CD4-positive, alpha-beta T cell treated with Interferon alpha-2 for 1 hour (primary cell): Measurements from ENCODE around the gene MORN2.

ENCODE experiments used
- DNase-seq, 2 donors: peaks; one replicate each; pipeline ENCODE4 v3.0.0-alpha.2; 2020 to 2022

Gene MORN2

DNA sequence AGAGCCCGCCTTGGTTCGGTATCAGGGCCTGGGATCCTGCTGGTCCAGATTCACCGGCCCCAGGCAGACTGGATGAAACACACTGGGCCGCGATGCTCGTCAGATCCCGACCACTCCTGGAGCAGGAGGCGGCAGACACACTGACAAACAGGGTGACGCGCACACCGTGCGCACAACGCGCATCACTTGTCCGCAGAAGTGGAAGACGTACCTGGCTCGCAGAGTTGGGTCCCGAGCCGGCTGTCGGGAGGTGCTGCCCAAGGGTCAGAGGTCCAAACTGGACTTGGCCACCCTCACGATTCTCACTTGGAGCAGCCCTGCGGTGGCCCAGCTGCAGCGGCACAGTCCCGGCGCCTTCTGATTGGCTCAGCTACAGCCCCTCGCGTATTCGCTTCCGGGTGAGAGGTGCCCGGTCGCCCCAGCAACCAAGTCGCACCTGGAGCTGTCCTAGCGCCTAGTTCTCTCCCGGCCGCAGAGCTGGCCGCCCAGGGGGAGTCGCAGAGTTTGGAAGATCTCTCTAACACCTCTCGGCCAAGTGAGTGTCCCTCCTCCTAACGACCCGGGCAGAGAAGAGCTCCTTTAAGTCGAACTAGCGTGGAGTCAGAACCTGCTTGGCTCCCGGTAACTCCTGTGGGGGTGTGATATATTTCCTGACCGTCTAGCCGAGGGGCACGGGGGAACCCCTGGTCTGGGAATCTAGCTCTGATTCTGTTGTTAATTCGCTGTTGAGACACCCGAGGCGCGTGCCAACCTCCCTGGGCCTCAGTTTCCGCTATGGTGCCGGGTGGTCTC, at the start of gene MORN2, which contains the start of gene DHX57:
Gene MORN2 (plus strand): TSS at position 401 of the 792 bp plus-strand sequence.
Gene DHX57 (minus strand): TSS at position 359 of the 792 bp plus-strand sequence. CDS start 7,529 bp downstream, outside the sequence.
- peak; percentile 80 to 82 for DNase-seq

DNA sequence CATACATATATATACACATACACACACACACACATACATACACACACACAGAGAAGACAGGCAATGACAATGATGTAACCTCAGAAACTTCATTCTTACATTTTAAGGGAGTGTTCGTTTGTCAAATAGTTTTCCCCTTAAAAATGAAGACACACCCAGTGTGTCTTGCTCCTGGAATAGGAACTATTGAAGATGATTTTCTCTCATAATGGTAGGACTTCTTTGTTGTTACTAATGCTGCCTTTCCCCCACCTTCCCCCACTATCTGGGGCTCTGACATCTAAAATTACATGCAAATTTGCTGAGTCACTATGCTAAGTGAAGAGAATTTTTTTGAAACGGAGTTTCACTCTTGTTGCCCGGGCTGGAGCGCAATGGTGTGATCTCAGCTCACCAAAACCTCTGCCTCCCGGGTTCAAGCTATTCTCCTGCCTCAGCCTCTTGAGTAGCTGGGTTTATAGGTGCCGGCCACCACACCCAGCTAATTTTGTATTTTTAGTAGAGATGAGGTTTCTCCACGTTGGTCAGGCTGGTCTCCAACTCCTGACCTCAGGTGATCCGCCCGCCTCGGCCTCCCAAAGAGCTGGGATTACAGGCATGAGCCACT, 48.1 kb upstream of the MORN2 start:
- peak in 1 of 2 donors; percentile 12 for DNase-seq

DNA sequence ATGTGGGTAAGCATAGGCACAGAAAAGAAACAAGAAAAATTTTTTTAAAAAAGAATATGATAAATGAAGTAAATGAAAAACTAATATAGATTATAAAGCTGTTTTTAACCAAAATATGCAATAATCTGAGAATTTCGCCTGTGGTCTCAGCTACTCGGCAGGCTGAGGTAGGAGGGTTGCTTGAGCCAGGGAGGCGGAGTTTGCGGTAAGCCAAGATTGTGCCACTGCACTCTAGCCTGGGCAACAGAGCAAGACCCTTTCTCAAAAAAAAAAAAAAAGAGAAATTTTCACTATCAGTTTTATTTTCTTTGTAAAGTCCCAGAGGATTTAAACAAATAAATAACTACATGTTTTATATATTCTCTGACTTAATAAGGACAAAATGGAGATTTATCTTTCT, 47.3 kb upstream of the MORN2 start:
- DNase-seq: no peak

DNA sequence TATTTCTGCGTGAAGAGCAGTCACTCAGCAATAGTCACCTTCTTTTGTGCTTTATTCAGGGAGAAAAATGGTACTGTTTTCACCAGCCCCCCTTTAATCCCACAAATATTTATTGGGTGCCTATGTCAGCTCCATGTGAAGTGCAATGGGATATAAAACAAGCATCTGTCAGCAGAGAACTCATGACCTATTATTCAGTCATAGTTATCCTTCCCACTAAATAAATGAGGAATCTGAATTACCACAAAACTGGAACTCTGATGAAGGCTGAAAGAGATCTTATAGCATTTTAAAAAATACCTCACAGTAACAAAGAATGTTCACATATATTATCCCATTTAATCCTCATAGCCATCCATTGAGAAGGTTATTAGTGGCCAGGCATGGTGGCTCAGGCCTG, 45.8 kb upstream of the MORN2 start:
- DNase-seq: no peak

DNA sequence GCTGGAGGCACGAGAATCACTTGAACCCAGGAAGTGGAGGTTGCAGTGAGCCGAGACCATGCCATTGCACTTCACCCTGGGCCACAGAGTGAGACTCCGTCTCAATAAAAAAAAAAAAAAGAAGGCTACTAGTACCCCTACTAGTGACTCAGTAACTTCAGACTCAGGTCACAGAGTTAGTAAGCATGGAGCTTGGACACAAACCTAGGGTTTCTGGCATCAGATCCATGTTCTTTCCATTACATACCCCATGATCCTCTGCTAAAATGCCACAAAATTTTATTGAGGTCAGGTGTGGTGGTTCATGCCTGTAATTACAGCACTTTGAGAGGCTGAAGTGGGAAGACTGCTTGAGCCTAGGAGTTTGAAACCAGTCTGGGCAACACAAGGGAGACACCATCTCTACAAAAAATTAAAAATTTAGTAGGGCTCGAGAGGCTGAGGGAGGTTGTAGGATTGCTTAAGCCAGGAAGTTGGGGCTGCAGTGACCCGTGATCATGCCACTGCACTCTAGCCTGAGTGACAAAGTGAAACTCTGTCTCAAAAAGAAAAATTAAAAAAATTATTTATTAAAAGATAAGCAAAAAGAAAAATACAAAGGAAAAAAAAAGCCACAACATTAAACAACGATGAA, 45.1 kb upstream of the MORN2 start:
- no peak for DNase-seq

DNA sequence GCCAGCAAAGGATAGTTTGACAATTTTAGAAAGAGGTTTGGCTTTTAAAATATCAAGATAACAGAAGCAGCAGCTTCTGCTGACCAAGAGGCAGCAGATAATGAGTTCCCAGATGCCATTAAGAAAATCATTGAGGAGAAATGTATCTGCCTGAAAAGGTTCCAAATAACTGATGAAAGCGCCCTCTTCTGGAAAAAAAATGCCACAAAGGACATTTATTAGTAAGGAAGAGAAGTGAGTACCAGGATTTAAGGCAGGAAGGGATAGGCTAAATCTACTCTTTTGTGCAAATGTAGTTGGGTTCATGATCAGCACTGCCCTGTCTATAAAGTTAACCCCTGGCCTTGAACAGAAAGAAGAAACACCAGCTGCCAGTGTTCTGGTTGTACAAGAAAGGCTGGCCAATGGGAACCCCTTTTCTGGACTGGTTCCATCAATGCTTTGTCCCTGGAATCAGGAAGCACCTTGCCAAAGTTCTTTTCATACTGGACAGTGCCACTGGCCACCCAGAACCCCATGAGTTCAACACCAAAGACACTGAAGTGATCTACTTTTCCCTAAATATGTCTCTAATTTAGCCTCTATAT, 40.7 kb upstream of the MORN2 start:
- DNase-seq: peak in 1 of 2 donors; percentile 38

DNA sequence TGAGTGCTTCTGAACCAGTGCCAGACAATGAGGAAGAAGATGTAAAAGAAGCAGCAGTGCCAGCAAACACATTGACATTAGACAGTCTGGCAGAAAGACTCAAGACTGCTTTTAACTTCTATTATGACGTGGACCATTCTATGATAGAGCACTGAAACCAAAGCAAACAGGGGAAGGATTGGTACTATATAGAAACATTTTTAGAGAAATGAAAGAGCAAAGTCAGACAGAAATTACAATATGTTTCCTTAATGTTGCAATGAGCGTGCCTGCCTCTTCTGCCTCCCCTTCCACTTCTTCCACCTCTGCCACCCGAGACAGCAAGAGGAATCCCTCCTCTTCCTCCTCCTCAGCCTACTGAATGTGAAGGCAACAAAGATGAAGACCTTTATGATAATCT, 39.8 kb upstream of the MORN2 start:
- DNase-seq: peak; percentile 5 to 16

DNA sequence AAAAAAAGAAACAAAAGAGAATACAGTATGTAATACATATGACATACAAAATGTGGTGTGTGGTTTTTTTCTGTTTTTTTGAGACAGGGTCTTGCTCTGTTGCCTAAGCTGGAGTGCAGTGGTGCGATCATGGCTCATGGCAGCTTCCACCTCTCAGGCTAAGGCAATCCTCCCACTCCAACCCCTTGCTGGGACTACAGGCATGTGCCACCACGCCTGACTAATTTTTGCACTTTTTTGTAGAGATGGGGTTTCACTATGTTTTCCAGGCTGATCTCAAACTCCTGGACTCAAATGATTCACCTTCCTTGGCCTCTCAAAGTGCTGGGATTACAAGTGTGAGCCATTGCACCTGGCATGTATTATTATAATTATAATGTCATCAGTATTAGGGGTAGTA, 39.0 kb upstream of the MORN2 start:
- DNase-seq: no peak

DNA sequence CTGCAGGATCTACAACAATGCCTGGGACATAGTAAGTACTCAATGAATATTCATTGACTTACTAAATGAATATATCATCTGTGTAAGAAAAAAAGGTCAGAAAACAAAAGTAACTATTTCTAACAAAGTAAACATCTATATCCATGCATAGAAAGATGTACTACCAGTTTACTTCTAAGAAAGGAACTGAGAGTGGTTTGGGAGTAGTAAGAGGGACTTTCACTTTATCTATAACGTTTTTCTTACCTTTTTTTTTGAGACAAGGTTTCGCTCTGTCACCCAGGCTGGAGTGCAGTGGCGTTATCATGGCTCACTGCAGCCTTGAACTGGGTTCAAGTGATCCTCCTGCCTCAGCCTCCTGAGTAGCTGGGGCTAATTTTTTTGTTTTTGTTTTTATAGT, 25.7 kb upstream of the MORN2 start:
- DNase-seq: no peak

DNA sequence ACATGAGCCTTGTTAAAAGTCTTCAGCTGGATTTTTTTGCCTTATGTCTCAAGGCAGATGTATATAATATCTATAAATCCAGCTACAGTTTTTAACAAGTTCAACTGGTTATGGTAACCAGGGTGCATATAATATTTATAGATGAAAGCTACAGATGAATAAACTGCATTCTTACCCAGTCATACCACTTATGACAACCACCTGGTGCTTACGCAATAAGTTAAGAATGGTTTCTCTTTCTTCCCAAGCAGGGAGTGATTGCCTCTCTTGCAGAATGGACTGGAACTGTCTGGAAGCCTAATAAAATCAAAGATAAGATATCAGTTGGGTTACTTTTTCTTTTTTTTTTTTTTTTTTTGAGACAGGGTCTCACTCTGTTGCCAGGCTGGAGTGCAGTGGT, 19.6 kb upstream of the MORN2 start:
- DNase-seq: no peak

DNA sequence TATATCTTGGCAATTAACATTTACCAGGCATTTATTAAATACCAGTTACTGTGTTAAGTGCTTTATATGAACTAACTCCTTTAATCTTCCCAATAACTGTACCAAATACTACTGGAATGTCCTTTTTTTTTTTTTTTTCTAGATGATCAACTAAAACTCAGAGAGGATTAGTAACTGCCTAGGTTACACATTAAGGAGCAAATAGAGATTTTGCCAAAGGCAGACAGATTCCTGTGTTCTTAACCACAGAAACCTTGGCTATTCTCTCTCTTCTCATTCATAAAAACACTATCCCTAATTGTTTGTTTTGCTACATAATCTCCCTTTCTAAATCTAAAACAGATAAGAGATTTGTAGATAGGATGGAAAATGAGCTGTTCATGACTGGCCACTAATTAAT, 13.3 kb upstream of the MORN2 start:
- no peak for DNase-seq

DNA sequence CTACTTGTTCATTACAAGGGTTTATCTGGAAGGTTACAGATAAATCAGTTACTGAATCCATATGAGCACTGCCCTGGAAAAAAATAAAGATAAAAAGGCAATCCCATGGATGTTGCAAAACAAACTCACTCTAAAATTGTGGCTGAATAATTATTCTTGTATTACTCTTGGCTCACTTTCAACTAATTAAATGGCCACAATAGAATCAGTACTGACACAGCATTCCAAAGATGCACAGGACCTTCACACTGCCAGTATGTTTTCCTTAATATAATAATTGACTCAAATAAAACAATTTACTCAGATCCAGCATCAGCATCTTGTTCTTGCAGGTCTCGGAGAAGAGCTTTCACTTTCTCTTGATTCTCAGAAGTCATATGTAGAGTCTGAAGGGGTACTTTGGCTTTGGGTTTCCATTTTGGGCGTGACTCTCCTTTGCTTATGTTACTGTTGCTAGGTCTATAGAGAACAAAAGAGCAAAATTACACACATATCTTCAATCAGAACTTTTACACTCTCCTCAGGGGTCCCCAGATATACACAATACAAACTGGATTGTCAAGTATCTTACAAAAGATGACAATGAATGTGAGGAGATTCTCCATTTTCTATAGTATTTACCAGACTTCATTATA, 12.6 kb upstream of the MORN2 start:
- peak in 1 of 2 donors; percentile 33 for DNase-seq

DNA sequence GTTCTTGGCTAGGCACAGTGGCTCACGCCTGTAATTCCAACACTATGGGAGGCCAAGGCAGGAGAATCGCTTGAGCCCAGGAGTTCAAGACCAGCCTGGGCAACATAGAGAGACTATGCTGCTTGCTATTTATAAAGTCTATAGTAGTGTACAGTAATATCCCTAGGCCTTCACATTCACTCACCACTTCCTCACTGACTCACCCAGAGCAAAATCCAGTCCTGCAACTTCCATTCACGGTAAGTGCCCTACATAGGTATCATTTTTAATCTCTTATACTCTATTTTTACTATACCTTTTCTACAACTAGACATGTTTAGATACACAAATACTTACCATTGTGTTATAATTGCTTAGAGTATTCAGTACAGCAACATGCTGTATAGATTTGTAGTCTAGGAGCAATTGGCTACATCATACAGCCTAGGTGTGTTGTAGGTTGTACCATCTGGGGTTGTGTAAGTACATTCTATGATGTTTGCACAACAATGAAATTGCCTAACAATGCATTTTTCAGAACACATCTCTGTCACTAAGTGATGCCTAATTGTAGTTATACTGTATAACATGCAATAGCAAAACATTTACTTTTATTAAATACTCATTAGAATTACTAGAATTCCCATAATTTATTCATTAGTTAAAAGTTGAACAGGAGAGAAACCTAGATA, 8.9 kb upstream of the MORN2 start:
- DNase-seq: no peak

DNA sequence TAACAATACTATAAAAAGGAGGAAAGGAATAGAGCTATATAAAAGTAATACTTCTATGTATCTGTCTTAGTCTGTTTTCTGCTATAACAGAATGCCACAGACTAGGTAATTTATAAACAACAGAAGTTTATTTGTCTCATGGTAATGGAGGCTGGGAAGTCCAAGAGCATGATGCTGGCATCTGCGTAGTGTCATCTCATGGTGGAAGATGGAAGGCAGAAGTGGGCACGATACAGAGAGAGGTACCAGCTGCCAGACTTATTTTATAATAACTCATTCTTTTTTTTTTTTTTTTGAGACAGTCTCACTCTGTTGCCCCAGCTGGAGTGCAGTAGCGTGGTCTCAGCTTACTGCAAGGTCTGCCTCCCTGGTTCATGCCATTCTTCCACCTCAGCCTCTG, 4.3 kb upstream of the MORN2 start:
- no peak for DNase-seq

DNA sequence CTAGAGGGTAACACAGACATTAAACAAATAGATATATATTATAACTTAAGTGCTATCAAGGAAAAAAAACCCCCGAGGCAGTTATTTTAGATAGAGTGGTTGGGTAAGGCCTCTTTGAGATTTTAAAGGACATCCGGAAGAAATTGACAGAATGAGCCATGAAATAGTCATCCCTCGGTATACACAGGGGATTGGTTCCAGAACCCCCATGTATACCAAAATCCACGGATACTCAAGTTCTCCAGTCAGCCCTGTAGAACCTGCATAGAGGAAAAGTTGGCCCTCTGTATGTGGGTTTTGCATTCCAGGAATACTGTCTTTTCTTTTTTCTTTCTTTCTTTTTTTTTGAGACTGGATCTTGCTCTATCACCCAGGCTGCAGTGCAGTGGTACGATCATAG, 2.0 kb upstream of the MORN2 start:
- DNase-seq: no peak

DNA sequence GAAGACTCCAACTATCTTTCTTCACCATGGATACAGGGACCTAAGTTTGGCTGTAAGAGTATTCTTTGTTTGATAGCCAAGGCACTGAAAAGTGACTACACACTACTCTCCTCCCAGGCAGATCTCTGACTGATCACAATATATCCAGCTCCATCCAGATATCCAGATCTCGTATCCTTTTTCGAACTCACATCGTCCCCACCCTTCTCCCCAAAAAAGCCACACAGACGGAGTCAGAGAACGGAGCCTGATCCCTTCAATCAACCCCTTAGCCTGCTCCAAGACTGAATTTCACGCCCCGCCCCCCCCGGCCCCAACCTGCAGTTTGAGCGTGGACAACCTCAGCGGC, 575 bp upstream of the MORN2 start:
- DNase-seq: no peak

DNA sequence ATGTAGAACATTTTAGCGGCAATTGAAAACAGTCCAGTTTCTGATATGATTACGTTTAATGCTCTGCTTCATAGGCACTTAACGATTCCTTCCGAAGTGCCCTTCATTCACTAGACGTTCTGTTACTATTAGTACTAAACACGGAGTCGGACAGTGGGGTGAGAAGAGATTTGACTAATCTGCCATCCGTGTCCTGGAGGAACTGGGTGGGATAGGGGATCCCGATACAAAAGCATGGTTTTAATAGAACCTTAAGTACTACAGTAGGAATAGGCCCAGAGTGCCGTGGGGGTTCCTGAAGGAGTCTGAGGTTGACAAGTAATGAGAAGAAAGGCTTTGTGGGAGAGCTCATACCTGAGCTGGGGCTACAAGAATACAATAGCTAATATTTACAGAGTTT, 631 bp downstream of the MORN2 start:
- no peak for DNase-seq

DNA sequence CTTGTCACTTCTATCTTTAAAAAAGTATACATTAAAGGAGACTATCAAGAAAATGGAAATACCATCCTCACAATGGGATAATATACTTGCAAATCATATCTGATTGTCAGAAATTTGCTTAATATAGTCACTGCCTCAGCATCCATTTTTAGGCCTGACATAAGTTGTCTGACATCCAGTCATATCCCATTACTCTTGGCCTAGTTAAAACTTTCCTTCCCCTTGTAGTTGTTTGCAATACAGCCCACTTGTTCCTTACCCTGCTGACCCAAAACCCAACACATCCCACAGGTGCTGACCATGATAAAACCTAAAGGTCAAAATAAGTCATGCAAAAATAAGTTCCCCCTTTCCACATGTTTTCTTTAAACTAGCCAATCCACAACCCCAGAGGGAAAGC, 10.3 kb downstream of the MORN2 start:
- DNase-seq: no peak

DNA sequence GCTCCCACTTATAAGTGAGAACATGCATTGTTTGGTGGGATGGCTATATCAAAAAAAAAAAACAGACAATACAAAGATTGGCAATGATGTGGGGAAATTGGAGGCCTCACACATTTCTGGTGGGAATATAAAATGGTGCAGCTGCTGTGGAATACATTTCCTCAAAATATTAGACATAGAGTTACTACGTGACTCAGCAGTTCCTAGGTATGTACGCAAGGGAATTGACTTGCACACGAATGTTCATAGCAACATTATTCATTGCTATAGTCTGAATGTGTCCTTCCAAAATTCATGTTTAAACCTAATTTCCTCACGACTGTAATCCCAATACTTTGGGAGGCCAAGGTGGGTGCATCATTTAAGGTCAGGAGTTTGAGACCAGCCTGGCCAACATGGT, 11.6 kb downstream of the MORN2 start:
- no peak for DNase-seq

DNA sequence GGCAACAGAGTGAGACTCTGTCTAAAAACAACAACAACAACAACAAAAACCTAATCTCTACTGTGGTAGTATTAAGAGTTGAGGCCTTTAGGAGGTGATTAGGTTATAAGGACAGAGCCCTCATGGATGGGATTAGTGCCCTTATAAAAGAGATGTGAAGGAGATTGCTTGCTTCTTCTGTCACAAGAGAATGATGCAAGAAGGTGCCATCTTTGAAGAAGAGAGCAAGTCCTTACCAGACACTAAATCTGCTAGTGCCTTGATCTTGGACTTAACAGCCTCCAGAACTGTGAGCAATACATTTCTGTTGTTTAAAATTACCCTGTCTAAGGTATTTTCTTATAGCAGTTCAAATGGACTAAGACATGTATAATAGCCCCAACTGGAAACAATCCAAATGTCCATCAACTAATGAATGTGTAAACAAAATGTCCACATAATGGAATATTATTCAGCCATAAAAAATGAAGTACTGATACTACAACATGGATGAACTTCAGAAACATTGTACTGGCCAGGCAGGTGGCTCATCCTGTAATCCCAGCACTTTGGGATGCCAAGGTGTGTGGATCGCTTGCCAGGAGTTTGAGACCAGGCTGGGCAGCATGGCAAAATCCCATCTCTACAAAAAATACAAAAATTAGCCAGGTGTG, 12.3 kb downstream of the MORN2 start:
- no peak for DNase-seq

DNA sequence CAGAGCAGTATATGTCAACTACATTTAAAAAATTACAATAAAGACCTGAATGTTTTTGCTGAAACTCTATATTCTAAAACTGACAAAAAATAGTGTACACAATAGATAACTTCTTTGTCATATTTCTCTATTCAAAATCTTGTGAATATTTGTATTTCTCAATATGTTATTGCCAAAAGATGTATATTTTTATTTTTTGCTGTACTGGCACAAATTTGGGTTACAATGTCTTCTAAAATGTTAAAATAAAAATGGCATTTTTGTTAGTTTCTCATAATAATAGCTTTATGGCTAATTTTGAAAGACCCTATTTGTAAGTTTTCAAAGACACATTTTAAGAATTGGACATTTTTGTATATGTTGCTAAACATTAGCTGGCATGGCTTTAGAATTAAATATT, 13.3 kb downstream of the MORN2 start:
- DNase-seq: no peak

DNA sequence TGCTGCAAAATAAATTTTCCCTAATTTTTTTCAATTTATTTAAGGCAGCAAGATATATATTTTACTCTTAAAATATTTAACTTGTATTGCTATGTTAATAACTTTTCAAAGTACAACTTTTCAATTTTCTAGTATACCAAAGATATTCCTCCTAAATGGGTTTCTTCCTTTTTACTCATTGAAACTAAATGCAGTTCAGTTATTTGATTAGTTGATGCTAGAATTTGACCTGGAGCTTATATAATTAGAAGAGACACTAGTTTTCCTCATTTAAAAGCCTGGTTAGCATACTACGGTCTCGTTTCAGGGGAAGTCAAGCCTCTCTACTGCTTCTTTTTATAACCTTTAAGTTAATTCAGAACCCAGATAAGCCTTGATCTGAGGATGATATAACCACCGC, 13.8 kb downstream of the MORN2 start, which contains the start of gene ARHGEF33:
Gene ARHGEF33 (plus strand): TSS at position 301 of the 400 bp plus-strand sequence. CDS start 29,573 bp downstream, outside the sequence.
- DNase-seq: no peak
